K562 (cell line): Measurements from ENCODE around the gene DCLK1. TPM values are rescaled to one million over a fixed set of nuclear protein-coding genes. Genes with fewer than 3 reads are reported as not detected.

ENCODE experiments used
- ATAC-seq: fragments of 200-7000 bp; cut with Tn5 transposase; 3 replicates; pipeline ENCODE4 v1.9.1; 2020; ENCODE audit warnings: moderate library complexity
- BruUV-seq: library from RNA; stranded (reverse); fragments of 400-500 nt; replicated peaks from 2 replicates; lab custom pipeline; 2021; lab: Mats Ljungman, UMichigan
- CTCF ChIA-PET: fragments of 300-600 bp; formaldehyde crosslinking; extraction: SDS; loops from one replicate; lab custom pipeline; 2021; ENCODE audit warnings: low intra/inter-chr PET ratio; lab: Yijun Ruan, JAX
- POLR2A ChIA-PET: fragments of 300-600, 350-650 bp; sonication (Branson Sonifier 250); formaldehyde crosslinking; extraction: SDS; loops from one replicate; lab custom pipeline; 2021; ENCODE audit warnings: antibody characterized with exemption, inconsistent platforms; lab: Yijun Ruan, JAX
- DNase-seq, 4 experiments: peaks; one replicate each; pipeline versions ENCODE4 v3.0.0 to v3.0.0-alpha.2; 2011 to 2018; ENCODE audit warnings: low spot score in 3 of 4, mixed read lengths in 3 of 4; ENCODE audit errors: extremely low read depth in 1 of 4
- FAIRE-seq: peaks from 2 replicates; lab custom pipeline; 2011; peaks lifted over from hg19 to GRCh38; lab: Jason Lieb, UNC
- H2AFZ ChIP-seq: 2 replicates; pipeline ENCODE4 v1.6.0; 2011; ENCODE audit warnings: low read depth, low read length, control low read depth, inconsistent platforms
- H3K27ac ChIP-seq: fragments of 200-600 bp; 3 replicates; pipeline ENCODE4 v1.8.0; 2011; ENCODE audit warnings: low read depth, mild to moderate bottlenecking, control low read depth, inconsistent platforms, low read length, moderate library complexity, mixed read lengths; ENCODE audit errors: extremely low read depth
- H3K27me3 ChIP-seq, 2 experiments: fragments of 300-600 bp in 1 of 2; 2 replicates in 1 of 2; 3 replicates in 1 of 2; pipeline versions ENCODE4 v1.6.0 to v1.8.0; 2011; ENCODE audit warnings: inconsistent platforms in 2 of 2, low read length in 2 of 2, mild to moderate bottlenecking in 1 of 2, mixed read lengths in 1 of 2, moderate library complexity in 1 of 2; ENCODE audit not compliant: control insufficient read depth in 2 of 2, insufficient read depth in 2 of 2
- H3K36me3 ChIP-seq: fragments of 300-600 bp; 3 replicates; pipeline ENCODE4 v1.8.0; 2011; ENCODE audit warnings: mild to moderate bottlenecking, low read length, inconsistent platforms; ENCODE audit not compliant: control insufficient read depth, insufficient read depth
- H3K4me1 ChIP-seq, 2 experiments: fragments of 200-600 bp in 1 of 2; replicated peaks in 1 of 2; 2 replicates in 1 of 2; 3 replicates in 1 of 2; pipeline versions ENCODE4 v1.5.1 to v1.8.0; 2011; ENCODE audit warnings: inconsistent platforms in 2 of 2, low read length in 2 of 2, mild to moderate bottlenecking in 1 of 2, mixed read lengths in 1 of 2, moderate library complexity in 1 of 2; ENCODE audit not compliant: control insufficient read depth in 2 of 2, insufficient read depth in 2 of 2
- H3K4me2 ChIP-seq: 2 replicates; pipeline ENCODE4 v1.6.1; 2011; ENCODE audit warnings: low read length, control low read depth, inconsistent platforms, mixed read lengths; ENCODE audit not compliant: insufficient read depth
- H3K4me3 ChIP-seq: fragments of 200-600 bp; sonication (generic), shearing (Covaris generic); 2 replicates; pipeline ENCODE4 v1.5.1; 2016; ENCODE audit warnings: control low read depth, inconsistent platforms
- H3K79me2 ChIP-seq: fragments of 200-600 bp; 3 replicates; pipeline ENCODE4 v1.8.0; 2011; ENCODE audit warnings: low read length, inconsistent platforms; ENCODE audit not compliant: control insufficient read depth, insufficient read depth
- H3K9ac ChIP-seq, 2 experiments: 2 replicates each; pipeline versions ENCODE4 v1.6.0 to v1.6.1; 2011; ENCODE audit warnings: low read depth in 2 of 2, low read length in 2 of 2, control low read depth in 1 of 2, inconsistent platforms in 1 of 2, mild to moderate bottlenecking in 1 of 2, mixed read lengths in 1 of 2; ENCODE audit not compliant: insufficient read depth in 1 of 2
- H3K9me1 ChIP-seq: one replicate; pipeline ENCODE4 v1.6.0; 2011; ENCODE audit warnings: inconsistent platforms, mild to moderate bottlenecking, low read length, moderate library complexity; ENCODE audit not compliant: control insufficient read depth, insufficient read depth
- H3K9me3 ChIP-seq: replicated peaks from 2 replicates; pipeline ENCODE4 v1.5.1; 2011; ENCODE audit warnings: low read depth, low read length, inconsistent platforms; ENCODE audit not compliant: control insufficient read depth, insufficient read depth
- H4K20me1 ChIP-seq: replicated peaks from 2 replicates; pipeline ENCODE4 v1.6.1; 2011; ENCODE audit warnings: low read length, inconsistent platforms, mixed read lengths; ENCODE audit not compliant: control insufficient read depth, insufficient read depth
- ATF7 ChIP-seq: fragments of 450-650 bp; IDR thresholded peaks from 2 replicates; pipeline ENCODE4 v1.7.1; 2014; ENCODE audit warnings: mild to moderate bottlenecking, moderate library complexity
- BHLHE40 ChIP-seq: IDR thresholded peaks from 2 replicates; pipeline ENCODE4 v1.6.1; 2011; ENCODE audit warnings: low read length, improper control_type of control experiment
- ERF ChIP-seq: fragments of 450-650 bp; formaldehyde crosslinking; IDR thresholded peaks from 2 replicates; pipeline ENCODE4 v1.4.0; 2020; ENCODE audit warnings: mild to moderate bottlenecking, mixed read lengths
- FOXA1 ChIP-seq: fragments of 450-650 bp; IDR thresholded peaks from 2 replicates; pipeline ENCODE4 v1.6.1; 2016; ENCODE audit warnings: mild to moderate bottlenecking, borderline replicate concordance
- HNRNPK ChIP-seq: fragments of 200-400 bp; formaldehyde crosslinking; IDR thresholded peaks from one replicate; pipeline ENCODE4 v1.6.1; 2018; ENCODE audit warnings: mild to moderate bottlenecking, low read depth, low read length; ENCODE audit not compliant: poor library complexity, severe bottlenecking
- MED1 ChIP-seq: sonication (generic); formaldehyde crosslinking; IDR thresholded peaks from 2 replicates; pipeline ENCODE4 v1.8.1; 2023; ENCODE audit warnings: missing genetic modification reagents, borderline replicate concordance
- NR2F6 ChIP-seq: fragments of 450-650 bp; formaldehyde crosslinking; IDR thresholded peaks from 2 replicates; pipeline ENCODE4 v1.4.0; 2020; ENCODE audit warnings: mild to moderate bottlenecking
- OTX1 ChIP-seq: fragments of 450-650 bp; formaldehyde crosslinking; IDR thresholded peaks from 2 replicates; pipeline ENCODE4 v1.4.0; 2022; ENCODE audit warnings: mild to moderate bottlenecking
- PRPF4 ChIP-seq: fragments of 200-400 bp; formaldehyde crosslinking; IDR thresholded peaks from one replicate; pipeline ENCODE4 v1.6.1; 2017; ENCODE audit warnings: low read length, low read depth, mild to moderate bottlenecking; ENCODE audit not compliant: insufficient read depth, poor library complexity, severe bottlenecking
- SMC3 ChIP-seq: conservative IDR thresholded peaks from 2 replicates; pipeline ENCODE4 v1.6.1; 2011; ENCODE audit warnings: low read depth, low read length, improper control_type of control experiment; ENCODE audit not compliant: insufficient read depth
- TOE1 ChIP-seq, 2 experiments: fragments of 450-650 bp in 1 of 2; sonication (generic) in 1 of 2; formaldehyde crosslinking in 1 of 2; IDR thresholded peaks; 2 replicates each; pipeline versions ENCODE4 v1.7.1 to v1.8.0; 2016 to 2022; ENCODE audit warnings: borderline replicate concordance in 2 of 2, mild to moderate bottlenecking in 2 of 2, antibody characterized with exemption in 1 of 2, inconsistent platforms in 1 of 2, low read depth in 1 of 2, missing genetic modification reagents in 1 of 2, moderate library complexity in 1 of 2
- U2AF1 ChIP-seq: fragments of 200-400 bp; formaldehyde crosslinking; optimal IDR thresholded peaks from 2 replicates; pipeline ENCODE3; 2017; ENCODE audit warnings: mild to moderate bottlenecking, low read depth, low read length, moderate library complexity
- ZNF133 ChIP-seq: fragments of 250-450 bp; sonication (Bioruptor Pico); IDR thresholded peaks from 2 replicates; pipeline ENCODE4 v1.4.0; 2020; ENCODE audit warnings: mild to moderate bottlenecking
- ZNF24 ChIP-seq: fragments of 450-650 bp; IDR thresholded peaks from 2 replicates; pipeline ENCODE4 v1.6.1; 2016
- ZNF384 ChIP-seq: IDR thresholded peaks from 2 replicates; pipeline ENCODE4 v1.6.1; 2012; ENCODE audit warnings: low read depth, low read length, improper control_type of control experiment
- WGBS: fragments of 100-300 bp; shearing (Covaris generic); methylation state at CpG from one replicate; pipeline ENCODE4 v1.1.6; 2016; ENCODE audit warnings: low coverage, mixed read lengths; ENCODE audit not compliant: insufficient coverage; ENCODE audit errors: missing lambda C conversion rate; 5-methylcytosine and 5-hydroxymethylcytosine counted together
- in situ Hi-C: fragments of 300-500 bp; cut with MboI; formaldehyde crosslinking; loops from 4 replicates; pipeline ENCODE4 v1.15.0; 2018; ENCODE audit warnings: inconsistent platforms, mixed read lengths
- intact Hi-C: fragments of 100-400 bp; cut with micrococcal nuclease; formaldehyde crosslinking; loops from 2 replicates; pipeline ENCODE4 v1.14.2; 2022
- polyA plus RNA-seq, 8 experiments: library from polyadenylated mRNA; depleted of rRNA in 4 of 8; stranded (reverse) in 5 of 8; unstranded in 3 of 8; fragments of >200 nt; fragmentation: Nextera tagmentation in 2 of 8; fragmentation: Illumina TruSeq in 1 of 8; extraction: Ambion mirVana in 2 of 8; extraction: Trizol in 1 of 8; gene quantifications; 2 replicates each; pipeline versions ENCODE4 v1.2.1 to v1.2.3, GENCODE V29; 2011 to 2014; ENCODE audit warnings: inconsistent platforms in 1 of 8, missing spikeins in 1 of 8
- total RNA-seq, 7 experiments: library from RNA; depleted of rRNA in 6 of 7; stranded (reverse); fragments of >200 nt in 6 of 7; fragmentation: Illumina TruSeq in 2 of 7; extraction: Trizol in 2 of 7; gene quantifications; 2 replicates each; pipeline versions ENCODE4 v1.2.1 to v1.2.3, GENCODE V29; 2011 to 2021; ENCODE audit warnings: low replicate concordance in 1 of 7
- TF ChIP-seq, protein P1 (sequence below): fragments of 450-650 bp; IDR thresholded peaks from 2 replicates; pipeline ENCODE4 v1.6.1; 2018; ENCODE audit not compliant: partially characterized antibody
- TF ChIP-seq, protein P2 (sequence below): sonication (generic); formaldehyde crosslinking; IDR thresholded peaks from 2 replicates; pipeline ENCODE4 v1.8.0; 2022; ENCODE audit warnings: mild to moderate bottlenecking, missing genetic modification reagents, borderline replicate concordance

The DCLK1 gene
- total and polyA plus RNA-seq, 9 of the 15 experiments (the other 6 are each of a cell fraction or from before 2014, with no cell fraction given): 0.07 TPM; not detected in 8

DNA sequence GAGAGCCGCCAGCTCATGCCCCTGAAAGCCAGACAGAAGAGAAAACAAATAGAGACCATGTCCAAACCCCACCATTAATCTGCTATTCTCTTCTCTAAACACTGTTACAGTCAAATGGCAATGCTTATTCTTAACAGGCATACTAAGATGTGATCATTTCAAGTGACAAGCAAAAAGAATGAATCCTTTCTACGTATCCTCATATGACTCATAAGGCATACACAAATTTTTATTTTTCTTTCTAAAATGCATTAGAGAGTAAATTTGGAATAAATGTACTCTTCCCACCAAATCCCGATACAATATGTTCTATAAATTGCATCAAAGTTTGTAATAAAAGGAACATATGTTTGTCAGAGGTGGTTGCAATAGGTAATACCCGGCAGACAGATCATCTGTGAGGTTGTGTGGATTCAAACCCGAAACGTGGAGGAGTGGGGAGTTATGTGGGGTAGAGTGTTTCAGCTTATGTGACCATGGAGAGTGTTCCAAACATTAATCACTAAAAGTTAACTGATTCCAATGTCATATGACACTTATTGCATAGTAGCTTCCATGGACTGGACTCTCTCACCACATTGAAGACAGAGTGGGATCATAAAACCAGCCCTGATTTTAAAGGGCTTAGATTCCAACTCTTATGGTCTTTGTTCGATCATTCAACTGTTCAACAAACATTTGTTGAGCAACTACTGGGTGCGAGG, 213.1 kb downstream of the DCLK1 start:
- POLR2A ChIA-PET: no interaction called here
- H3K9ac ChIP-seq: no peak overlapping the region
- 0% methylated on average over 7 of the region's 8 CpGs for WGBS
- no peak overlapping the region for H3K4me2 ChIP-seq
- no peaks in the 10 kb centered on the region for H3K79me2 ChIP-seq
- in situ Hi-C loops (no loop called here), intact Hi-C loops (no loop called here)
- CTCF ChIA-PET: no interaction called here
- TF ChIP-seq OTX1 (CRISPR knock-in tag) (no peak), HNRNPK (no peak), ZNF24 (no peak), NR2F6 (CRISPR knock-in tag) (no peak), BHLHE40 (no peak), TOE1 (IDR thresholded peaks at IDR 0.05; ENCODE audit: borderline replicate concordance) (no peak), TOE1 (CRISPR knock-in tag; IDR thresholded peaks at IDR 0.05; ENCODE audit: borderline replicate concordance, low read depth) (no peak), ERF (CRISPR knock-in tag) (no peak), ZNF133 (CRISPR knock-in tag) (no peak), FOXA1 (no peak), ATF7 (no peak), U2AF1 (no peak), PRPF4 (no peak), SMC3 (no peak), MED1 (CRISPR knock-in tag) (no peak), ZNF384 (no peak)
- TF ChIP-seq, protein P1, sequence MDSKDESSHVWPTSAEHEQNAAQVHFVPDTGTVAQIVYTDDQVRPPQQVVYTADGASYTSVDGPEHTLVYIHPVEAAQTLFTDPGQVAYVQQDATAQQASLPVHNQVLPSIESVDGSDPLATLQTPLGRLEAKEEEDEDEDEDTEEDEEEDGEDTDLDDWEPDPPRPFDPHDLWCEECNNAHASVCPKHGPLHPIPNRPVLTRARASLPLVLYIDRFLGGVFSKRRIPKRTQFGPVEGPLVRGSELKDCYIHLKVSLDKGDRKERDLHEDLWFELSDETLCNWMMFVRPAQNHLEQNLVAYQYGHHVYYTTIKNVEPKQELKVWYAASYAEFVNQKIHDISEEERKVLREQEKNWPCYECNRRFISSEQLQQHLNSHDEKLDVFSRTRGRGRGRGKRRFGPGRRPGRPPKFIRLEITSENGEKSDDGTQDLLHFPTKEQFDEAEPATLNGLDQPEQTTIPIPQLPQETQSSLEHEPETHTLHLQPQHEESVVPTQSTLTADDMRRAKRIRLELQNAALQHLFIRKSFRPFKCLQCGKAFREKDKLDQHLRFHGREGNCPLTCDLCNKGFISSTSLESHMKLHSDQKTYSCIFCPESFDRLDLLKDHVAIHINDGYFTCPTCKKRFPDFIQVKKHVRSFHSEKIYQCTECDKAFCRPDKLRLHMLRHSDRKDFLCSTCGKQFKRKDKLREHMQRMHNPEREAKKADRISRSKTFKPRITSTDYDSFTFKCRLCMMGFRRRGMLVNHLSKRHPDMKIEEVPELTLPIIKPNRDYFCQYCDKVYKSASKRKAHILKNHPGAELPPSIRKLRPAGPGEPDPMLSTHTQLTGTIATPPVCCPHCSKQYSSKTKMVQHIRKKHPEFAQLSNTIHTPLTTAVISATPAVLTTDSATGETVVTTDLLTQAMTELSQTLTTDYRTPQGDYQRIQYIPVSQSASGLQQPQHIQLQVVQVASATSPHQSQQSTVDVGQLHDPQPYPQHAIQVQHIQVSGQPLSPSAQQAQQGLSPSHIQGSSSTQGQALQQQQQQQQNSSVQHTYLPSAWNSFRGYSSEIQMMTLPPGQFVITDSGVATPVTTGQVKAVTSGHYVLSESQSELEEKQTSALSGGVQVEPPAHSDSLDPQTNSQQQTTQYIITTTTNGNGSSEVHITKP: no peak
- TF ChIP-seq, protein P2, sequence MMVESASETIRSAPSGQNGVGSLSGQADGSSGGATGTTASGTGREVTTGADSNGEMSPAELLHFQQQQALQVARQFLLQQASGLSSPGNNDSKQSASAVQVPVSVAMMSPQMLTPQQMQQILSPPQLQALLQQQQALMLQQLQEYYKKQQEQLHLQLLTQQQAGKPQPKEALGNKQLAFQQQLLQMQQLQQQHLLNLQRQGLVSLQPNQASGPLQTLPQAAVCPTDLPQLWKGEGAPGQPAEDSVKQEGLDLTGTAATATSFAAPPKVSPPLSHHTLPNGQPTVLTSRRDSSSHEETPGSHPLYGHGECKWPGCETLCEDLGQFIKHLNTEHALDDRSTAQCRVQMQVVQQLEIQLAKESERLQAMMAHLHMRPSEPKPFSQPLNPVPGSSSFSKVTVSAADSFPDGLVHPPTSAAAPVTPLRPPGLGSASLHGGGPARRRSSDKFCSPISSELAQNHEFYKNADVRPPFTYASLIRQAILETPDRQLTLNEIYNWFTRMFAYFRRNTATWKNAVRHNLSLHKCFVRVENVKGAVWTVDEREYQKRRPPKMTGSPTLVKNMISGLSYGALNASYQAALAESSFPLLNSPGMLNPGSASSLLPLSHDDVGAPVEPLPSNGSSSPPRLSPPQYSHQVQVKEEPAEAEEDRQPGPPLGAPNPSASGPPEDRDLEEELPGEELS (CRISPR knock-in tag): no peak
- H3K36me3 ChIP-seq: no peaks in the 10 kb centered on the region
- H4K20me1 ChIP-seq: no peaks in the 10 kb centered on the region
- H3K9me3 ChIP-seq: no peaks in the 10 kb centered on the region
- no peak overlapping the region for H3K4me3 ChIP-seq
- BruUV-seq: no TSS peak
- no peaks in the 10 kb centered on the region for H3K4me1 ChIP-seq
- no peak overlapping the region for H2AFZ ChIP-seq
- ATAC-seq: no peak
- FAIRE-seq: no peak
- no peaks in the 10 kb centered on the region for H3K27me3 ChIP-seq
- H3K9me1 ChIP-seq: no peaks in the 10 kb centered on the region
- H3K27ac ChIP-seq: no peak overlapping the region
- no peak for DNase-seq
